GM13976 (cell line): ENCODE results near the gene ARHGAP26.

Experiments
- DNase-seq: peaks from one replicate; pipeline ENCODE4 v3.0.0; 2012; ENCODE audit warnings: low spot score
- in situ Hi-C: fragments of 300-500 bp; cut with MboI; formaldehyde crosslinking; loops from one replicate; pipeline ENCODE4 v1.12.0; 2022; ENCODE audit warnings: low sequenced_read_pairs, mixed read lengths, inconsistent platforms; ENCODE audit not compliant: unreplicated experiment
- TF ChIP-seq, protein P1 (sequence below): IDR thresholded peaks from 2 replicates; pipeline ENCODE4 v1.5.1; 2012; ENCODE audit warnings: borderline replicate concordance, mild to moderate bottlenecking; ENCODE audit not compliant: insufficient read depth; ENCODE audit errors: extremely low read depth, missing control alignments, control extremely low read depth

The ARHGAP26 gene

DNA sequence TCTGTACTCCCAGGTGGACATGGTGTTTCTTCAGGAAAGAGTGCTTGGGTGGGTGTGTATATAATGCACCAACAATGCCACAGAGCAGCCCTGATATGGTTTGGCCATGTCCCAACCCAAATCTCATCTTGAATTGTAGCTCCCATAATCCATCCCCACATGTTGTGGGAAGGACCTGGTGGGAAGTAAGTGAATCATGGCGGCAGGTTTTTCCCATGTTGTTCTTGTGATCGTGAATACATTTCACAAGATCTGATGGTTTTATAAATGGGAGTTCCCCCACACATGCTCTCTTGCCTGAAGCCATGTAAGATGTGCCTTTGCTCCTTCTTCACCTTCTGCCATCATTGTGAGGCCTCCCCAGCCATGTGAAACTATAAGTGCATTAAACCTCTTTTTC lies 474.8 kb downstream of the ARHGAP26 start:
- TF ChIP-seq, protein P1, sequence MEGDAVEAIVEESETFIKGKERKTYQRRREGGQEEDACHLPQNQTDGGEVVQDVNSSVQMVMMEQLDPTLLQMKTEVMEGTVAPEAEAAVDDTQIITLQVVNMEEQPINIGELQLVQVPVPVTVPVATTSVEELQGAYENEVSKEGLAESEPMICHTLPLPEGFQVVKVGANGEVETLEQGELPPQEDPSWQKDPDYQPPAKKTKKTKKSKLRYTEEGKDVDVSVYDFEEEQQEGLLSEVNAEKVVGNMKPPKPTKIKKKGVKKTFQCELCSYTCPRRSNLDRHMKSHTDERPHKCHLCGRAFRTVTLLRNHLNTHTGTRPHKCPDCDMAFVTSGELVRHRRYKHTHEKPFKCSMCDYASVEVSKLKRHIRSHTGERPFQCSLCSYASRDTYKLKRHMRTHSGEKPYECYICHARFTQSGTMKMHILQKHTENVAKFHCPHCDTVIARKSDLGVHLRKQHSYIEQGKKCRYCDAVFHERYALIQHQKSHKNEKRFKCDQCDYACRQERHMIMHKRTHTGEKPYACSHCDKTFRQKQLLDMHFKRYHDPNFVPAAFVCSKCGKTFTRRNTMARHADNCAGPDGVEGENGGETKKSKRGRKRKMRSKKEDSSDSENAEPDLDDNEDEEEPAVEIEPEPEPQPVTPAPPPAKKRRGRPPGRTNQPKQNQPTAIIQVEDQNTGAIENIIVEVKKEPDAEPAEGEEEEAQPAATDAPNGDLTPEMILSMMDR = no peak
- in situ Hi-C loops = no loop called here
- DNase-seq = no peak

DNA sequence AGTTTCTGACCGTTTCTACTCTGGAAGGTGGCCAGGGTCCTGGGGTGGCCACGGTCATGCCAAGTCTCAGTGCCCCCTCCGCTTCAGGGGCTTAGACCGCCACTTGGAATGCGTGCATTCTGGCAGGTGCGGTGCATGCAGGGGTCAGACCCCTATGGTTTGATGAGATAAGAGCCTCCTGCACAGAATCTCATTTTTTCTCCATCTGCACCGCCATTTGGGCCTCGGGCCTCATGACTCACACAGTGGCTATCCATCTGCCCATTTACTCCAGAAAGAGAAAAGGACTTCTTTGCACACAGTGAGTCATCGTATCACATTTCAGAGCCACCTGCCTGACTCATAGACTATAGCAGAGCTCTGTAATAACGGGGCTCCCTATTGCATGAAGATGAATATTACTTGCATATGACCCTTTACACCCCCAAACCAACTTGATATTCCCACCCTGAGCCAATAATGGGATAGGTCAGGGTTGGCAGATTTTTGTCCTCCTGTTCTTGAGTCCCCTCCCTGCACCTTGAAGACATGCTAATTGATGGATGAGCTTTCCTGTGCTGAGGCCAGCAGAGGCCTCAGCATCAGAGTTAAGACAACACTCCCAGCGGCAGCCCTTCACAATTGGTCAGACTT lies 475.9 kb downstream of the ARHGAP26 start:
- in situ Hi-C loops = no loop called here
- TF ChIP-seq, protein P1 = no peak
- no peak for DNase-seq

DNA sequence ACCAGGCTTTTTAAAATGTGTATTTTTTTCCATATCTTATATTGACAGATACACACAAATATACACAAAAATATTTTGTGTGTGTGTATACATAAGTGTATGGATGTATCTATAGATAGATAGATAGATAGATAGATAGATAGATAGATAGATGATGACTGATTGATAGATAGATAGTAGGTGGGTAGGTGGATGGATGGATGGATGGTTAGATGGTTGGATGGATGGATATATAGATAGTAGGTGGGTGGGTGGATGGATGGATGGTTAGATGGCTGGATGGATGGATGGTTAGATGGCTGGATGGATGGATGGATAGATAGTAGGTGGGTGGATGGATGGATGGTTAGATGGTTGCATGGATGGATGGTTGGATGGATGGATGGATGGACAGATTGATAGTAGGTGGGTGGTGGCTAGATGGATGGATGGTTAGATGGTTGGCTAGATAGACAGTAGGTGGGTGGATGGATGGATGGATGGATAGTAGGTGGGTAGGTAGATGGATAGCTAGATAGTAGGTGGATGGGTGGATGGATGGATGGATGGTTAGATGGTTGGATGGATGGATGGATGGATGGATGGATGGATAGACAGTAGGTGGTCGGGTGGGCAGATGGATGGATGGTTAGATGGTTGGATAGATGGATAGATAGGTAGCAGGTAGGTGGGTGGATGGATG lies 477.1 kb downstream of the ARHGAP26 start:
- in situ Hi-C loops = no loop called here
- TF ChIP-seq, protein P1 = no peak
- no peak for DNase-seq

DNA sequence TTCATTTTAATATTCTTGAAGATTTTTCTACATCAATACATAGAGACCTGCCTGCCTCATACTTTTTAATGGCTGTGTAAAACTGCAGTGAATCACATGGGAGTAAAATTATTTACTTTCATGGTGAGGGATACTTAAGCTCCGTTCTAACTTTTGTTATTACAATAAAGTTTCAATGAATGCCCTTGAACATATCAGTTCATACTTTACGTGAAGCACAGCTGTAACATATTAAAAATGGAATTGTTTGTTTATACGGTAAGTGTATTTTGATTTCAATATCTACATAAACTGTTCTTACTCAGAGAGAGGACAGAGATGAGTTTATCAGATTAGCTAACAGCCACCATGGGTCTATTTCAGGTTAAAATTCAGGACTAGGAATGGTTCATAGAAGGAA lies 478.2 kb downstream of the ARHGAP26 start:
- in situ Hi-C loops = no loop called here
- TF ChIP-seq, protein P1 = no peak
- DNase-seq = no peak

DNA sequence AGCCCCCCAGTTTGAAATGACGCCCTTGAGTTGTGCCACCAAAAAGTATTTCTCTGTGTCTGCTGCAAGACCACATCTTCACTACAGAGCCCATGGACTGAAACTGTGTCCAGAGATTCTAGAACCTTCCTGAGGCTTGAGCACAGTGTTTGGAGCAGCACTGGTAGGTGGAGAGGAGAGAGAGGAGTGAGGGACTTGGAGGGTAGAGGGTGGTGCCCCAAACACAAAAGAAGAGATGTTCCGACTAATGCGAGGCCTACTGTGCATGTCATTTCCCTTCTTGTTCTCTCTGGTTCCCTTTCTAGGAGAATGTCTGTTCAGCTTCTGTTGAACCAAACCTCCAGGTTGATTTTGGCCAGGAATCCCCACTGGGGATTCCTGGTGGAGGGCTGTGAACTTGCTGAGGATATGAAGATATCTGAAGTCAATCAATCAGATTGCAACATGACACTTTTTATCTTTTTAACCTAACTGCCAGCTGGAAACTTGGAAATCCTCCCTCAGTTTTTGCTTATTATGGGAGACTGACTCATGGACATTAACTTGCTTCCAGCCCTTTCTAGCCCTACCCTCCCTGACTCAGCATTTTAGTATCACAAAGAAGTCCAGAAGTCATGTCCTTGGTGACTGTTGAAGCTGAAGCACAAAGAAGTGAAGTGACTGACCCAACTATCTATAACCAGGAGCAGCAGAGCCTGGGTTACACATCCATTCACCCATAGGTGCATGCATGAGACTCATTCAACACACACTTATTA lies 478.8 kb downstream of the ARHGAP26 start:
- TF ChIP-seq, protein P1 = no peak
- in situ Hi-C loops = no loop called here
- no peak for DNase-seq

DNA sequence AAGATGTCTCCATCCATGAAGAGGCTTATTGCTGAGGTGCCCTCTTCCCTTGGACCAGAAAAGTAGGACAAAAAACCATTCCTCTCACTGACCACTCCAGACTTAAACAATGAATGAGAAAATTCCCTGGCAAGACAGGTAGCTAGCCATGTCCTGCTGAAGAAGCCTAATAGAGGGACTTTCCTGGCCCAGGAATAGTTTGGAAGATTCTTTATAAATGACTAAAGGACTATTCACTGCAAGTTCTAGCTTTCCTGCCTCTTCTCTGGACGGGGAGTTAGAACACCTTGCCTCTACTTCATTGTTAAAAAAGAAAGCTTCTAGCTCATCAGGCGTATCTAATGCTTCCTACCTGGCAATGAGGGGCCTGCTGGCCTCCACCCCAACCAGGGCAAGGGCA lies 479.7 kb downstream of the ARHGAP26 start:
- in situ Hi-C loops = no loop called here

More for the DNA sequence above, 479.7 kb downstream of the ARHGAP26 start:
- DNase-seq = no peak
- TF ChIP-seq, protein P1 = no peak
